Hepatocyte (in vitro differentiated cells): ENCODE results near the gene VPS25. TPM values are rescaled to one million over a fixed set of nuclear protein-coding genes. Genes with fewer than 3 reads are reported as not detected.

Source experiments
- DNase-seq: peaks from one replicate; pipeline ENCODE4 v3.0.0-alpha.2; 2016; ENCODE audit warnings: low spot score
- H2AFZ ChIP-seq: fragments of 200-600 bp; sonication (generic); 2 replicates; pipeline ENCODE4 v1.6.0; 2016; ENCODE audit warnings: antibody characterized with exemption, mild to moderate bottlenecking
- H3K27ac ChIP-seq: fragments of 200-600 bp; sonication (generic); 2 replicates; pipeline ENCODE4 v1.5.1; 2016; ENCODE audit warnings: mild to moderate bottlenecking
- H3K27me3 ChIP-seq: fragments of 200-600 bp; sonication (generic); 2 replicates; pipeline ENCODE4 v1.6.1; 2016
- H3K36me3 ChIP-seq: fragments of 200-600 bp; sonication (generic); replicated peaks from 2 replicates; pipeline ENCODE4 v1.5.1; 2016; ENCODE audit warnings: low read depth; ENCODE audit not compliant: insufficient read depth
- H3K4me1 ChIP-seq: fragments of 200-600 bp; sonication (generic); 2 replicates; pipeline ENCODE4 v1.5.1; 2016; ENCODE audit warnings: mild to moderate bottlenecking, moderate library complexity; ENCODE audit not compliant: insufficient read depth
- H3K4me2 ChIP-seq: fragments of 200-600 bp; sonication (generic); 2 replicates; pipeline ENCODE4 v1.6.0; 2016
- H3K4me3 ChIP-seq: fragments of 200-600 bp; sonication (generic); 2 replicates; pipeline ENCODE4 v1.5.1; 2016; ENCODE audit warnings: mild to moderate bottlenecking
- H3K79me2 ChIP-seq: fragments of 200-600 bp; sonication (generic); 2 replicates; pipeline ENCODE4 v1.6.0; 2017; ENCODE audit warnings: mild to moderate bottlenecking
- H3K9me2 ChIP-seq: fragments of 200-600 bp; sonication (generic); replicated peaks from 2 replicates; pipeline ENCODE4 v1.6.0; 2017; ENCODE audit warnings: mild to moderate bottlenecking; ENCODE audit not compliant: insufficient read depth
- H3K9me3 ChIP-seq: fragments of 200-600 bp; sonication (generic); 2 replicates; pipeline ENCODE4 v1.5.1; 2016; ENCODE audit warnings: low read depth, mild to moderate bottlenecking
- H4K20me1 ChIP-seq: fragments of 200-600 bp; sonication (generic); 2 replicates; pipeline ENCODE4 v1.6.0; 2016; ENCODE audit warnings: mild to moderate bottlenecking; ENCODE audit not compliant: insufficient read depth, poor library complexity, severe bottlenecking
- CTCF ChIP-seq: fragments of 200-600 bp; sonication (generic); IDR thresholded peaks from 2 replicates; pipeline ENCODE4 v1.5.1; 2016; ENCODE audit warnings: antibody characterized with exemption, mild to moderate bottlenecking; ENCODE audit not compliant: poor library complexity
- EZH2 ChIP-seq: fragments of 200-600 bp; sonication (generic); IDR thresholded peaks from 2 replicates; pipeline ENCODE4 v1.6.1; 2016; ENCODE audit warnings: antibody characterized with exemption, mild to moderate bottlenecking, borderline replicate concordance
- EZH2phosphoT487 ChIP-seq: fragments of 200-600 bp; sonication (generic); IDR thresholded peaks from one replicate; pipeline ENCODE4 v1.6.1; 2018; ENCODE audit warnings: antibody characterized with exemption, mild to moderate bottlenecking, low read depth, moderate library complexity; ENCODE audit not compliant: unreplicated experiment, severe bottlenecking
- WGBS: methylation state at CpG from one replicate; pipeline ENCODE4 v1.1.6; 2016; ENCODE audit warnings: low lambda C conversion rate; ENCODE audit errors: missing lambda C conversion rate; 5-methylcytosine and 5-hydroxymethylcytosine counted together
- polyA plus RNA-seq: library from polyadenylated mRNA; unstranded; fragments of >200 nt; fragmentation: Nextera tagmentation; extraction: Ambion mirVana; gene quantifications from 2 replicates; pipeline ENCODE4 v1.2.1, GENCODE V29; 2016
- total RNA-seq: library from RNA; depleted of rRNA; stranded (reverse); fragments of >200 nt; gene quantifications from 2 replicates; pipeline ENCODE4 v1.2.3, GENCODE V29; 2014

VPS25 gene
- total and polyA plus RNA-seq, 2 experiments from 2014 or later: 89.9 to 121 TPM

DNA sequence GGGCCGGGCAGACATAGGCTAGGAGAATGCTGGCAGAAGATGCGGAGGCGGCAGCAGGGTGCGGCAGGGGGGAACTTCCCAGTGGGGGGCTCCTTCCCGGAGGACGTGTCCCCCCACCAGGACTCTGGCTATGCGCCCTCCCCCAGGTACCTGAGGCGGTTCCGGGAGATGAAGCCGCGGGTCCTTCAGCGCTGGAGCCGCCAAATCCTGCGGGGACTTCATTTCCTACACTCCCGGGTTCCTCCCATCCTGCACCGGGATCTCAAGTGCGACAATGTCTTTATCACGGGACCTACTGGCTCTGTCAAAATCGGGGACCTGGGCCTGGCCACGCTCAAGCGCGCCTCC, 10.5 kb downstream of the VPS25 start:
- peaks cover 11% of the 10 kb centered on the region for H3K27me3 ChIP-seq
- H3K4me1 ChIP-seq: peaks cover 17% of the 10 kb centered on the region
- no peak overlapping the region for H3K4me3 ChIP-seq
- H4K20me1 ChIP-seq: no peaks in the 10 kb centered on the region
- H3K4me2 ChIP-seq: no peak overlapping the region
- no peak for DNase-seq
- H3K36me3 ChIP-seq: no peaks in the 10 kb centered on the region
- H3K27ac ChIP-seq: no peak overlapping the region
- H2AFZ ChIP-seq: no peak overlapping the region
- H3K79me2 ChIP-seq: no peaks in the 10 kb centered on the region
- H3K9me2 ChIP-seq: no peaks in the 10 kb centered on the region
- WGBS: 90% methylated on average over 22 of the region's 22 CpGs
- no peak for TF ChIP-seq EZH2phosphoT487
- no peak for TF ChIP-seq CTCF
- no peak for TF ChIP-seq EZH2
- no peaks in the 10 kb centered on the region for H3K9me3 ChIP-seq

GRCh38 chr17:42784409-42784808, 11.2 kb downstream of the VPS25 start:
- WGBS: 97% methylated on average over 25 of the region's 25 CpGs
- Histone ChIP-seq H2AFZ (no peak overlapping the region), H3K79me2 (no peaks in the 10 kb centered on the region), H4K20me1 (no peaks in the 10 kb centered on the region), H3K27me3 (peaks cover 11% of the 10 kb centered on the region), H3K9me2 (no peaks in the 10 kb centered on the region), H3K4me1 (peaks cover 17% of the 10 kb centered on the region), H3K9me3 (no peaks in the 10 kb centered on the region), H3K4me3 (no peak overlapping the region), H3K36me3 (no peaks in the 10 kb centered on the region), H3K27ac (no peak overlapping the region), H3K4me2 (no peak overlapping the region)
- TF ChIP-seq EZH2phosphoT487: no peak
- TF ChIP-seq EZH2: no peak
- TF ChIP-seq CTCF: no peak
- no peak for DNase-seq

- H3K9me2 ChIP-seq: no peaks in the 10 kb centered on the region
- no peaks in the 10 kb centered on the region for H3K36me3 ChIP-seq
- H3K4me3 ChIP-seq: no peak overlapping the region
- TF ChIP-seq CTCF (no peak), EZH2phosphoT487 (no peak), EZH2 (no peak)
- WGBS: 95% methylated on average over 52 of the region's 52 CpGs
- H2AFZ ChIP-seq: no peak overlapping the region
- H3K4me1 ChIP-seq: peaks cover 16% of the 10 kb centered on the region
- H3K27me3 ChIP-seq: peaks cover 11% of the 10 kb centered on the region
- H3K9me3 ChIP-seq: no peaks in the 10 kb centered on the region
- no peak overlapping the region for H3K27ac ChIP-seq
- DNase-seq: no peak
- H3K79me2 ChIP-seq: no peaks in the 10 kb centered on the region
- no peaks in the 10 kb centered on the region for H4K20me1 ChIP-seq
- H3K4me2 ChIP-seq: no peak overlapping the region
Observed at GRCh38 chr17:42784811-42785592, 11.8 kb downstream of the VPS25 start.
